ENCODE data around the gene CDH12. TPM values are rescaled to one million over a fixed set of nuclear protein-coding genes. Genes with fewer than 3 reads are reported as not detected.

CDH12 gene
- total RNA-seq, 1 experiment from 2014 or later = not detected

DNA sequence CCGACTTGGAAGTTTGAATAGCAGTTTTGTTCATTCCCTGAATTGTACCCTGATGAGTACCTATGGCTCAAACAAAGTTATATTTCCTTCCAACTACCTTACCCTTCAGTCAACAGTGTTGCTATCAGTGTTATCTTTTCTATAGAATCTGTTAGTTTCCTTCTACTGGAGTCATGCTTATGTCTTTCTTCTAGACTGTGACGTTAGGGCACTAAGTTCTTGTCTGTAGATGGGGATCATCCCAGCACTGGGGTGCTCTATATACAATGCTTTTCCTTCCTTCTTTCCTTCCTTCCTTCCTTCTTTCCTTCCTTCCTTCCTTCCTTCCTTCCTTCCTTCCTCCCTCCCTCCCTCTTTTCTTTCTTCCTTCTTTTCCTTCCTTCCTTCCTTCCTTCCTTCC lies 973.0 kb downstream of the CDH12 start:
- RAD21 ChIA-PET (ENCODE audit: low non-redundant PET in 1 of 2, low total read pairs in 2 of 2, uncharacterized antibody in 2 of 2, unreplicated experiment in 2 of 2) = no interaction called here
- Histone ChIP-seq H3K4me1 (ENCODE audit: control insufficient read depth in 1 of 2, insufficient read depth in 2 of 2, low read length in 2 of 2) (no peaks in the 10 kb centered on the region), H4K20me1 (ENCODE audit: insufficient read depth) (no peaks in the 10 kb centered on the region), H3K36me3 (ENCODE audit: control insufficient read depth in 1 of 2, insufficient read depth in 2 of 2, low read length in 2 of 2) (no peaks in the 10 kb centered on the region), H3K27me3 (ENCODE audit: insufficient read depth, low read length) (no peaks in the 10 kb centered on the region), H3K4me3 (replicated peaks in 1 of 2; ENCODE audit: low read depth in 1 of 2, low read length in 2 of 2) (no peak overlapping the region), H3K79me2 (ENCODE audit: insufficient read depth, low read length) (no peaks in the 10 kb centered on the region), H3K27ac (ENCODE audit: low read depth, low read length) (no peak overlapping the region), H3K9me2 (ENCODE audit: insufficient read depth) (no peaks in the 10 kb centered on the region), H2AFZ (ENCODE audit: low read depth, low read length, poor library complexity, severe bottlenecking) (no peak overlapping the region), H3K4me2 (ENCODE audit: low read length) (no peak overlapping the region), H3K9me3 (ENCODE audit: control insufficient read depth in 1 of 2, insufficient read depth in 1 of 2, low read depth in 1 of 2, low read length in 2 of 2) (peaks cover 6 to 13% of the 10 kb centered on the region in 2 experiments; a peak in 2 of 4 replicates), H3K9ac (ENCODE audit: low read length) (no peak overlapping the region)
- intact Hi-C loops (cut with micrococcal nuclease) = no loop called here
- DNase-seq (ENCODE audit: low read depth, low spot score) (no peak), ATAC-seq (no peak)
- CTCF ChIA-PET = no interaction called here
- BruUV-seq (replicated peaks) = no TSS peak
- POLR2A ChIA-PET = no interaction called here
- no peak for TF ChIP-seq ELF1 (IDR thresholded peaks at IDR 0.05; ENCODE audit: borderline replicate concordance, low read depth)
- TF ChIP-seq EZH2 (IDR thresholded peaks at IDR 0.05) = no peak
- no peak for TF ChIP-seq CEBPB (IDR thresholded peaks at IDR 0.05; ENCODE audit: low read depth)
- no peak for TF ChIP-seq SRF (IDR thresholded peaks at IDR 0.05; ENCODE audit: low read depth)
- TF ChIP-seq CBX3 (IDR thresholded peaks at IDR 0.05; ENCODE audit: low read depth) = no peak
- TF ChIP-seq, protein P1, sequence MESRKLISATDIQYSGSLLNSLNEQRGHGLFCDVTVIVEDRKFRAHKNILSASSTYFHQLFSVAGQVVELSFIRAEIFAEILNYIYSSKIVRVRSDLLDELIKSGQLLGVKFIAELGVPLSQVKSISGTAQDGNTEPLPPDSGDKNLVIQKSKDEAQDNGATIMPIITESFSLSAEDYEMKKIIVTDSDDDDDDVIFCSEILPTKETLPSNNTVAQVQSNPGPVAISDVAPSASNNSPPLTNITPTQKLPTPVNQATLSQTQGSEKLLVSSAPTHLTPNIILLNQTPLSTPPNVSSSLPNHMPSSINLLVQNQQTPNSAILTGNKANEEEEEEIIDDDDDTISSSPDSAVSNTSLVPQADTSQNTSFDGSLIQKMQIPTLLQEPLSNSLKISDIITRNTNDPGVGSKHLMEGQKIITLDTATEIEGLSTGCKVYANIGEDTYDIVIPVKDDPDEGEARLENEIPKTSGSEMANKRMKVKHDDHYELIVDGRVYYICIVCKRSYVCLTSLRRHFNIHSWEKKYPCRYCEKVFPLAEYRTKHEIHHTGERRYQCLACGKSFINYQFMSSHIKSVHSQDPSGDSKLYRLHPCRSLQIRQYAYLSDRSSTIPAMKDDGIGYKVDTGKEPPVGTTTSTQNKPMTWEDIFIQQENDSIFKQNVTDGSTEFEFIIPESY (IDR thresholded peaks at IDR 0.05; ENCODE audit: extremely low read depth, insufficient replicate concordance, low read length) = no peak
- TF ChIP-seq SP1 (IDR thresholded peaks at IDR 0.05; ENCODE audit: low read depth) = no peak
- TF ChIP-seq ZNF274 (IDR thresholded peaks at IDR 0.05; ENCODE audit: low read depth, low read length) = no peak
- TF ChIP-seq YY1 (IDR thresholded peaks at IDR 0.05; ENCODE audit: extremely low read depth, insufficient replicate concordance, low read depth, low read length) = no peak
- TF ChIP-seq SIN3A (IDR thresholded peaks at IDR 0.05; ENCODE audit: low read depth) = no peak
